H1 (cell line): Measurements from ENCODE around the gene CHN2. TPM values are rescaled to one million over a fixed set of nuclear protein-coding genes. Genes with fewer than 3 reads are reported as not detected.

Experiments used
- CTCF ChIA-PET: fragments of 300-600 bp; sonication (Branson Sonifier 250); formaldehyde crosslinking; loops from one replicate; lab custom pipeline; 2021; ENCODE audit not compliant: partially characterized antibody; lab: Charles Lee
- POLR2A ChIA-PET: fragments of 300-600 bp; sonication (Branson Sonifier 250); formaldehyde crosslinking; loops from one replicate; lab custom pipeline; 2021; ENCODE audit warnings: inconsistent platforms; ENCODE audit not compliant: partially characterized antibody; lab: Charles Lee
- DNase-seq, 2 experiments: peaks; one replicate each; pipeline versions ENCODE4 v3.0.0 to v3.0.0-alpha.2; 2010 to 2022; ENCODE audit warnings: low spot score in 2 of 2, low read depth in 1 of 2, mixed read lengths in 1 of 2
- FAIRE-seq: peaks from 2 replicates; lab custom pipeline; 2011; peaks lifted over from hg19 to GRCh38; lab: Jason Lieb, UNC
- H2AFZ ChIP-seq: 2 replicates; pipeline ENCODE4 v1.8.1; 2012; ENCODE audit warnings: low read length, inconsistent platforms
- H2AK5ac ChIP-seq: 2 replicates; pipeline ENCODE4 v1.6.1; 2013; ENCODE audit warnings: low read depth, low read length
- H2BK120ac ChIP-seq: replicated peaks from 2 replicates; pipeline ENCODE3; 2013; ENCODE audit warnings: low read depth, low read length, inconsistent platforms
- H2BK12ac ChIP-seq: 2 replicates; pipeline ENCODE4 v1.6.1; 2013; ENCODE audit warnings: low read depth, low read length
- H2BK15ac ChIP-seq: 2 replicates; pipeline ENCODE4 v1.6.1; 2013; ENCODE audit warnings: low read length
- H2BK20ac ChIP-seq: 2 replicates; pipeline ENCODE4 v1.6.1; 2013; ENCODE audit warnings: low read length
- H2BK5ac ChIP-seq: 2 replicates; pipeline ENCODE4 v1.6.1; 2013; ENCODE audit warnings: low read depth, low read length
- H3K14ac ChIP-seq: 2 replicates; pipeline ENCODE4 v1.6.1; 2013; ENCODE audit warnings: inconsistent platforms; ENCODE audit not compliant: insufficient read length
- H3K18ac ChIP-seq: 2 replicates; pipeline ENCODE4 v1.6.1; 2013; ENCODE audit warnings: low read length; ENCODE audit errors: extremely low read depth
- H3K23ac ChIP-seq: 2 replicates; pipeline ENCODE4 v1.6.1; 2013; ENCODE audit warnings: inconsistent platforms; ENCODE audit not compliant: insufficient read length
- H3K23me2 ChIP-seq: 2 replicates; pipeline ENCODE4 v1.6.1; 2013; ENCODE audit warnings: low read depth, low read length
- H3K27ac ChIP-seq: 2 replicates; pipeline ENCODE4 v1.6.1; 2011; ENCODE audit warnings: low read depth, low read length, inconsistent platforms
- H3K27me3 ChIP-seq, 4 experiments: replicated peaks in 1 of 4; 1 replicate in 1 of 4; 2 replicates in 3 of 4; pipeline versions ENCODE4 v1.6.1 to v1.8.1; 2011 to 2013; ENCODE audit warnings: low read length in 3 of 4, mild to moderate bottlenecking in 3 of 4, inconsistent platforms in 2 of 4, mixed read lengths in 2 of 4, moderate library complexity in 1 of 4; ENCODE audit not compliant: control insufficient read depth in 3 of 4, insufficient read depth in 3 of 4; ENCODE audit errors: extremely low read depth in 1 of 4
- H3K36me3 ChIP-seq, 4 experiments: 2 replicates each; pipeline versions ENCODE4 v1.6.1 to v1.8.1; 2011 to 2013; ENCODE audit warnings: mild to moderate bottlenecking in 4 of 4, low read length in 3 of 4, moderate library complexity in 2 of 4, control low read depth in 1 of 4, inconsistent platforms in 1 of 4; ENCODE audit not compliant: insufficient read depth in 4 of 4, control insufficient read depth in 2 of 4
- H3K4ac ChIP-seq: replicated peaks from 2 replicates; pipeline ENCODE3; 2013; ENCODE audit warnings: low read length, low read depth, mixed read lengths, inconsistent platforms; ENCODE audit not compliant: insufficient read length
- H3K4me1 ChIP-seq, 4 experiments: replicated peaks in 1 of 4; 1 replicate in 1 of 4; 2 replicates in 3 of 4; pipeline versions ENCODE4 v1.6.1 to v1.8.1; 2011 to 2013; ENCODE audit warnings: low read length in 3 of 4, inconsistent platforms in 2 of 4, mixed read lengths in 1 of 4; ENCODE audit not compliant: insufficient read depth in 4 of 4, control insufficient read depth in 3 of 4
- H3K4me2 ChIP-seq, 2 experiments: 2 replicates each; pipeline versions ENCODE4 v1.6.1 to v1.8.1; 2011 to 2013; ENCODE audit warnings: low read depth in 2 of 2, low read length in 2 of 2, control low read depth in 1 of 2, inconsistent platforms in 1 of 2, mild to moderate bottlenecking in 1 of 2; ENCODE audit not compliant: insufficient read depth in 1 of 2
- H3K4me3 ChIP-seq, 4 experiments: fragments of 200-600, 300-600 bp in 1 of 4; sonication (generic), shearing (Covaris generic), sonication (Bioruptor Twin) in 1 of 4; 2 replicates each; pipeline versions ENCODE4 v1.5.1 to v1.8.1; 2011 to 2016; ENCODE audit warnings: low read length in 4 of 4, low read depth in 3 of 4, control low read depth in 2 of 4, inconsistent platforms in 2 of 4, mild to moderate bottlenecking in 2 of 4, mixed read lengths in 1 of 4, moderate library complexity in 1 of 4; ENCODE audit not compliant: insufficient read depth in 2 of 4; ENCODE audit errors: extremely low read depth in 1 of 4
- H3K56ac ChIP-seq: replicated peaks from 2 replicates; pipeline ENCODE3; 2013; ENCODE audit warnings: low read depth, mild to moderate bottlenecking, mixed read lengths, low read length, inconsistent platforms; ENCODE audit not compliant: insufficient read length
- H3K79me1 ChIP-seq: 2 replicates; pipeline ENCODE4 v1.6.1; 2013; ENCODE audit warnings: low read depth, low read length, control low read depth
- H3K79me2 ChIP-seq, 2 experiments: 2 replicates each; pipeline versions ENCODE4 v1.6.1 to v1.8.1; 2012 to 2013; ENCODE audit warnings: low read length in 2 of 2, mild to moderate bottlenecking in 2 of 2, inconsistent platforms in 1 of 2; ENCODE audit not compliant: insufficient read depth in 2 of 2, control insufficient read depth in 1 of 2
- H3K9ac ChIP-seq, 4 experiments: replicated peaks in 1 of 4; 1 replicate in 1 of 4; 2 replicates in 3 of 4; pipeline versions ENCODE4 v1.6.1 to v1.8.1; 2011 to 2013; ENCODE audit warnings: low read depth in 3 of 4, low read length in 3 of 4, control low read depth in 2 of 4, mild to moderate bottlenecking in 2 of 4, moderate library complexity in 2 of 4, inconsistent platforms in 1 of 4; ENCODE audit errors: extremely low read depth in 1 of 4
- H3K9me3 ChIP-seq, 2 experiments: 2 replicates each; pipeline versions ENCODE4 v1.6.1 to v1.8.1; 2012 to 2013; ENCODE audit warnings: mild to moderate bottlenecking in 2 of 2, moderate library complexity in 2 of 2, control low read depth in 1 of 2, inconsistent platforms in 1 of 2, low read depth in 1 of 2, low read length in 1 of 2, mixed read lengths in 1 of 2; ENCODE audit not compliant: insufficient read depth in 2 of 2
- H4K20me1 ChIP-seq, 2 experiments: replicated peaks in 1 of 2; 2 replicates each; pipeline versions ENCODE3 to v1.8.1; 2011 to 2013; ENCODE audit warnings: inconsistent platforms in 2 of 2, low read length in 2 of 2, mild to moderate bottlenecking in 1 of 2; ENCODE audit not compliant: insufficient read depth in 2 of 2, control insufficient read depth in 1 of 2
- H4K5ac ChIP-seq: 2 replicates; pipeline ENCODE4 v1.6.1; 2013; ENCODE audit warnings: low read length, low read depth, mixed read lengths, inconsistent platforms; ENCODE audit not compliant: insufficient read length
- H4K8ac ChIP-seq: 2 replicates; pipeline ENCODE4 v1.8.0; 2013; ENCODE audit warnings: mild to moderate bottlenecking, moderate library complexity, low read length, inconsistent platforms; ENCODE audit not compliant: insufficient read depth; ENCODE audit errors: extremely low read depth
- H4K91ac ChIP-seq: replicated peaks from 2 replicates; pipeline ENCODE3; 2013; ENCODE audit warnings: low read length, mixed read lengths, inconsistent platforms; ENCODE audit not compliant: insufficient read length
- ASH2L ChIP-seq: fragments of 200-600, 300-600 bp; sonication (generic); IDR thresholded peaks from one replicate; pipeline ENCODE4 v1.7.1; 2017; ENCODE audit warnings: low read length
- CHD2 ChIP-seq: IDR thresholded peaks from 2 replicates; pipeline ENCODE4 v1.6.1; 2012; ENCODE audit warnings: low read length, improper control_type of control experiment
- FOSL1 ChIP-seq: IDR thresholded peaks from 2 replicates; pipeline ENCODE4 v1.6.1; 2011; ENCODE audit warnings: mild to moderate bottlenecking, low read depth, low read length, moderate library complexity; ENCODE audit not compliant: insufficient read depth
- KDM5A ChIP-seq: fragments of 200-600 bp; IDR thresholded peaks from 2 replicates; pipeline ENCODE4 v1.7.1; 2012; ENCODE audit warnings: mild to moderate bottlenecking, low read length, inconsistent platforms, mixed read lengths
- MAFK ChIP-seq: IDR thresholded peaks from 2 replicates; pipeline ENCODE4 v1.6.1; 2012; ENCODE audit warnings: low read depth, mild to moderate bottlenecking, improper control_type of control experiment, low read length
- NRF1 ChIP-seq: IDR thresholded peaks from 2 replicates; pipeline ENCODE4 v1.6.1; 2011; ENCODE audit warnings: mild to moderate bottlenecking, low read depth, low read length, improper control_type of control experiment
- RAD21 ChIP-seq, 2 experiments: IDR thresholded peaks in 1 of 2; conservative IDR thresholded peaks in 1 of 2; 2 replicates each; pipeline ENCODE4 v1.6.1; 2011; ENCODE audit warnings: low read depth in 2 of 2, low read length in 2 of 2, improper control_type of control experiment in 1 of 2, inconsistent platforms in 1 of 2, mild to moderate bottlenecking in 1 of 2, moderate library complexity in 1 of 2
- RXRA ChIP-seq: IDR thresholded peaks from 2 replicates; pipeline ENCODE4 v1.6.1; 2011; ENCODE audit warnings: low read depth, mild to moderate bottlenecking, low read length, moderate library complexity; ENCODE audit not compliant: insufficient read depth
- SAP30 ChIP-seq: fragments of 300-600 bp; sonication (generic); IDR thresholded peaks from 2 replicates; pipeline ENCODE4 v1.7.1; 2012; ENCODE audit warnings: low read length, moderate library complexity, mild to moderate bottlenecking, inconsistent platforms; ENCODE audit not compliant: insufficient read depth, insufficient replicate concordance
- WGBS, 2 experiments: shearing (Covaris generic) in 1 of 2; methylation state at CpG; one replicate each; pipeline versions ENCODE4 v1.1.6 to v1.1.7; 2013 to 2015; ENCODE audit warnings: low lambda C conversion rate in 2 of 2, mixed read lengths in 2 of 2, inconsistent platforms in 1 of 2, low coverage in 1 of 2, missing lambda C conversion rate in 1 of 2; ENCODE audit not compliant: insufficient replicate concordance in 2 of 2, insufficient coverage in 1 of 2, insufficient read length in 1 of 2; ENCODE audit errors: extremely low coverage in 1 of 2, missing lambda C conversion rate in 1 of 2; 5-methylcytosine and 5-hydroxymethylcytosine counted together
- polyA plus RNA-seq, 7 experiments: library from polyadenylated mRNA; depleted of rRNA in 3 of 7; stranded (reverse) in 5 of 7; unstranded in 2 of 7; fragments of >200 nt in 5 of 7; fragments of 200-250 nt in 2 of 7; gene quantifications; 1 replicate in 5 of 7; 2 replicates in 1 of 7; 4 replicates in 1 of 7; pipeline versions ENCODE4 v1.2.1 to v1.2.3, GENCODE V29; 2011 to 2013; ENCODE audit warnings: missing spikeins in 2 of 7, mixed read lengths in 2 of 7
- total RNA-seq: library from RNA; stranded (reverse); fragmentation: NEBNext Ultra II Directional; extraction: Animal tissue kit (Norgen Biotek cat#: 25700); gene quantifications from 2 replicates; pipeline ENCODE4 v1.2.1, GENCODE V29; 2021
- TF ChIP-seq, protein P1 (sequence below): IDR thresholded peaks from 2 replicates; pipeline ENCODE4 v1.6.1; 2012; ENCODE audit warnings: inconsistent platforms

The CHN2 gene
- total and polyA plus RNA-seq, 2 of the 8 experiments (the other 6 are each of a cell fraction or from before 2014, with no cell fraction given), result 2.9 to 4.8 TPM

GRCh38 chr7:29523728-29524127 is 329.2 kb downstream of the CHN2 start:
- Histone ChIP-seq H3K36me3 (no peaks in the 10 kb centered on the region; a peak in 1 of 8 replicates), H2BK120ac (no peak overlapping the region), H2AK5ac (no peak overlapping the region), H2AFZ (no peak overlapping the region), H3K23me2 (no peaks in the 10 kb centered on the region; the same call in 1 of the 2 replicates), H4K8ac (no peak overlapping the region), H3K56ac (no peak overlapping the region), H3K4me3 (no peak overlapping the region), H3K27me3 (no peaks in the 10 kb centered on the region; a peak in 1 of 7 replicates), H2BK12ac (no peak overlapping the region), H3K4me1 (peaks cover 0 to 5% (median 0%) of the 10 kb centered on the region in 4 experiments; a peak in 2 of 7 replicates), H2BK20ac (no peak overlapping the region), H4K20me1 (no peaks in the 10 kb centered on the region), H3K9ac (no peak overlapping the region), H2BK15ac (no peak overlapping the region), H4K5ac (no peak overlapping the region), H3K14ac (no peak overlapping the region), H2BK5ac (no peak overlapping the region), H3K79me2 (no peaks in the 10 kb centered on the region), H3K79me1 (no peaks in the 10 kb centered on the region), H3K9me3 (no peaks in the 10 kb centered on the region), H3K18ac (no peak overlapping the region), H3K27ac (no peak overlapping the region), H3K23ac (no peak overlapping the region), H4K91ac (no peak overlapping the region), H3K4me2 (no peak overlapping the region), H3K4ac (no peak overlapping the region)
- TF ChIP-seq SAP30 (no peak), FOSL1 (no peak), MAFK (no peak), KDM5A (no peak), RAD21 (IDR thresholded peaks at IDR 0.05 in 1 of 2, conservative IDR thresholded peaks at IDR 0.05 in 1 of 2; ENCODE audit: low read depth in 2 of 2, low read length in 2 of 2) (no peak), CHD2 (no peak), RXRA (no peak), NRF1 (no peak), ASH2L (no peak)
- TF ChIP-seq, protein P1, sequence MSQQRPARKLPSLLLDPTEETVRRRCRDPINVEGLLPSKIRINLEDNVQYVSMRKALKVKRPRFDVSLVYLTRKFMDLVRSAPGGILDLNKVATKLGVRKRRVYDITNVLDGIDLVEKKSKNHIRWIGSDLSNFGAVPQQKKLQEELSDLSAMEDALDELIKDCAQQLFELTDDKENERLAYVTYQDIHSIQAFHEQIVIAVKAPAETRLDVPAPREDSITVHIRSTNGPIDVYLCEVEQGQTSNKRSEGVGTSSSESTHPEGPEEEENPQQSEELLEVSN, result no peak
- FAIRE-seq (no peak), DNase-seq (no peak)
- ChIA-PET POLR2A (no interaction called here), CTCF (interaction anchor here (0.6 to 4.2 kb wide), 2 partner anchors 14 to 27 kb away, joined by 5 to 18 read pairs; no protein-coding TSS in a partner anchor)
- 87% methylated on average over 2 of the region's 2 CpGs; no CpG with 5 or more reads in 1 of the 2 experiments for WGBS, 2 experiments
